Measurements from ENCODE around the gene REXO4.

REXO4 gene

DNA sequence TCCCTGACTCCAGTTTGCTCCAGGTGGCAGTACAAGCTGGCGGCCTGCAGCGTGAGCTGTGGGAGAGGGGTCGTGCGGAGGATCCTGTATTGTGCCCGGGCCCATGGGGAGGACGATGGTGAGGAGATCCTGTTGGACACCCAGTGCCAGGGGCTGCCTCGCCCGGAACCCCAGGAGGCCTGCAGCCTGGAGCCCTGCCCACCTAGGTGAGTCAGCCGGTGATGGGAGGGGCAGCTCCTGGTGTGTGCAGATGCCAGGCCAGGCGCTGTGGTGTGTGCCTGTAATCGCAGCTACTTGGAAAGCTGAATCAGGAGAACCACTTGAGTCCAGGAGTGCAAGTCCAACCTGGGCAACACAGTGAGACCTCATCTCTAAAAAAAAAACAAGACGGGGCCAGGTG, 31.9 kb upstream of the REXO4 start:
- DNase-seq = no peak

DNA sequence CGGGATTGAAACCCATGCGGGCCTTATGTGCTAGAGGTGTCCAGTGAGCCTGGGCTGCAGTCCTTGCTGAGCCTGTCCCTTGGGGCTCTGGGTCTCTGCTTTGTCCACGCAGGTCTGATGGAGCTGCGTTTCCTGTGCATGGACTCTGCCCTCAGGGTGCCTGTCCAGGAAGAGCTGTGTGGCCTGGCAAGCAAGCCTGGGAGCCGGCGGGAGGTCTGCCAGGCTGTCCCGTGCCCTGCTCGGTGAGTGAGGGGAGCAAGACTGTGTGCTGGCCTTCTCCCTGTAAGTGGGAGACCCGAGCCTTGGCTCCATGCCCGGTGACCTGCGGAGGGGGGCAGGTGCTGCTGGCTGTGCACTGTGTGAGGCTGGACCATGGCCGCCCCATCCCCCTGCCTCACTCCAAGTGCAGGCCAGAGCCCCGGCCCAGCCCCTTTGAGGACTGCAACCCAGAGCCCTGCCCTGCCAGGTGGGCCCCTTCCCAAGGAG, 30.7 kb upstream of the REXO4 start:
- no peak for DNase-seq

DNA sequence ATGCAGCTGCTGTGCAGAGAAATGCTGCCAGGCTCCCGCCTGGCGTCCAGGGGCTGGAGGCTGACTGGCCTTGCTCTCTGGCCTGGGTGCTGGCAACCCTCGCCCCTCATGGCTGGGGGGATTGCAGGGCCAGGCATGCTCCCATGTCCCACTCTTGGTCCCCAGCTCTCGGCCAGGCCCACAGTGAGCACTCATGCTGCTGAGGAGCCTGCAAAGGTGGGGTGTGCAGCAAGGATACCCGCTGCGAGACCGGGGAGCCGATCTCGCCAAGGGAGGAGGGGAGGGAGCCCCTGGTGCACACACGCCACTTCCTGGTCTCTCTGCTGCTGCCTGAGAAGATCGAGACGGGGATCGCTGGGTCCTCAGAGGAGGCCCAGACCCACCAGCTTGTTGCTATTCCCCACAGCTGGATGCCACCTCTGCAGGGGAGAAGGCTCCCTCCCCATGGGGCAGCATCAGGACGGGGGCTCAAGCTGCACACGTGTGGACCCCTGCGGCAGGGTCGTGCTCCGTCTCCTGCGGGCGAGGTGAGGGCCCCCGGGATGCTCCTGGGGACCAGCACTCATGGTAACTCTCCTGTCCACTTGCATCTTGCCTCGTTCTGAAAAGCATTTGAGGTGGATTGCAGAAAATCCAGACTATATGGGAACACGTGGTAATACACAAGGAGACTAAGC, 27.6 kb upstream of the REXO4 start:
- DNase-seq = no peak

DNA sequence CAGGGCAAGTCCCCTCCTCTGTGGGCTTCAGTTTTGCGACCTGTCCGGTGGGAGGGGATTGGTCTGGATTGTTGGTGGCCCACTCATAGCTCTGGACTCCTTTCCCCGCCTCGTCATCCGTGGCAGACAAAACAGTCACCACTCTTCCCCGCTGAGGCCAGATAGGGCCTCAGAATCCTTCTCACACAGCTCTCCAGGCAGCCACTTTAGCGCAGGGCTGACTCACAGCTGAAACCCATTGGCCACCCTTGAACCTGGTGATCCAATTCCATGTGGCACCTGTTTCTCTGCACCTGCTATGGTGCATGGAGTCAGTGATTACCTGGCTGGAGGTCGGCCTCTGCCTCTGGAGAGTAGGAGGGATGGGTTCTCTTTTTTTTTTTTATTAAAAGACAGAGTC, 26.2 kb upstream of the REXO4 start:
- no peak for DNase-seq

DNA sequence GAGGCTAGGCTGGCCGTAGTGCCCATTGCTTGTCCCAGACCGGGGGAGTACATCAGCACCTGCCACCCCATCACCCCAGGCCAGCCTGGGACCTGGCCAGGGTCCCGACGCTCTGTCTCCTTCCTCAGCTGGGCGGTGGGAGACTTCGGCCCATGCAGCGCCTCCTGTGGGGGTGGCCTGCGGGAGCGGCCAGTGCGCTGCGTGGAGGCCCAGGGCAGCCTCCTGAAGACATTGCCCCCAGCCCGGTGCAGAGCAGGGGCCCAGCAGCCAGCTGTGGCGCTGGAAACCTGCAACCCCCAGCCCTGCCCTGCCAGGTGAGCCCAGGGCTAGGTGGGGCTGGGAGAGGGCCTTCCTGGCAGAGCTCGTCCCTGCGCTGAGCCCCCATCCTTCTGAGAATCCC, 25.4 kb upstream of the REXO4 start:
- DNase-seq = no peak

DNA sequence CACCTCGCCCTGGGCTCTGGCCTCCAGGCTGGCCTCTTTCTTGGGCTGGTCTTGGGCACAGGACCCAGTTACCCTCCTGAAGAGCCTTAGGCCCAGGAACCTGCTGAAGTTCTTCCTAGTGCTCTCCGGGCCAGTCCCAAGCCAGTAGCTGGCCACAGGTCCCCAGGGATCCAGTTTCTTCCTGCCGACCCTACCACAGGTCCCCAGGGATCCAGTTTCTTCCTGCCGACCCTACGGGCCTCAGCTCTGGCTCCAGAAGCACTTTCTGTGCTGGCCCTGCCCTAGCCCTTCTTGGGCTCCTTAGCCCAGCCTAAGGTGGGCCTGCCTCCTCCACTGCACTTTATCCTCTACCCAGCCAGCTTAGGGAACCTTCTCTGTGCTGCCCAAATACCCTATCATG, 23.8 kb upstream of the REXO4 start:
- DNase-seq = no peak

DNA sequence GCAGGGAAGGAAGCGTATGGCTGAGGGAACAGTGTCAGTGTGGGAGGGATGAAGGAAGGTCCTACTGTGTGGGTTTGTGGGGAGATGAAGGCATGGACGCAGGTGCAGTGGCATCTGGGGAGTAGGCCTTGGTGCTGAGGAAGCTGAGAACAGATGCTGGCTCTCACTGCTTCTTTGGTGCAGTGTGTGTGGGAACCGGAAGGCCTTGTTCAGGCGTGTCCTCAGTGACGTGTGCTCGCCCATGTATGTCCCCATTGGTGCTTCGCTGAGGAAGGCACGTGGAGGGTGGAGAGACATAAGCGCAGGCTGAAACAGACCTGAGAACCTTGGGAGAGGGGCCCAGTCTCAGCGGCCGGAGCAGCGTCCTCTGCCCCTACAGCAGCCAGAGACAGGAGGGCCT, 23.1 kb upstream of the REXO4 start:
- no peak for DNase-seq

DNA sequence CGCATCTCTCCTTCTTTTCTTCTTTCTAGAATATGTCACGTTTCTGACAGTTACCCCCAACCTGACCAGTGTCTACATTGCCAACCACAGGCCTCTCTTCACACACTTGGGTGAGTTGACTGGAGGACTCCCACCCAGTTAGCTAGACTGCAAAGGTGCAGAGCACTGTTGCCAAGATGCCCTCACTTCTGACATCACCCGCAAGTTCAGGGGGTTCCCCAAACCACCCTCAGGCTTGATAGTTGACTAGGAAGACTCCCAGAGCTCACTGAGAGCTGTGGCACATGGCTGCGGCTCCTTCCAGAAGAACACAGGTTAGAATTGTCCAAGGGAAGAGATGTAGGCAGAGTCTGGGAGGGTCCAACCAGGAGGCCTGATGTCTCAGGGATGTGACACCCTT, 21.5 kb upstream of the REXO4 start:
- no peak for DNase-seq

DNA sequence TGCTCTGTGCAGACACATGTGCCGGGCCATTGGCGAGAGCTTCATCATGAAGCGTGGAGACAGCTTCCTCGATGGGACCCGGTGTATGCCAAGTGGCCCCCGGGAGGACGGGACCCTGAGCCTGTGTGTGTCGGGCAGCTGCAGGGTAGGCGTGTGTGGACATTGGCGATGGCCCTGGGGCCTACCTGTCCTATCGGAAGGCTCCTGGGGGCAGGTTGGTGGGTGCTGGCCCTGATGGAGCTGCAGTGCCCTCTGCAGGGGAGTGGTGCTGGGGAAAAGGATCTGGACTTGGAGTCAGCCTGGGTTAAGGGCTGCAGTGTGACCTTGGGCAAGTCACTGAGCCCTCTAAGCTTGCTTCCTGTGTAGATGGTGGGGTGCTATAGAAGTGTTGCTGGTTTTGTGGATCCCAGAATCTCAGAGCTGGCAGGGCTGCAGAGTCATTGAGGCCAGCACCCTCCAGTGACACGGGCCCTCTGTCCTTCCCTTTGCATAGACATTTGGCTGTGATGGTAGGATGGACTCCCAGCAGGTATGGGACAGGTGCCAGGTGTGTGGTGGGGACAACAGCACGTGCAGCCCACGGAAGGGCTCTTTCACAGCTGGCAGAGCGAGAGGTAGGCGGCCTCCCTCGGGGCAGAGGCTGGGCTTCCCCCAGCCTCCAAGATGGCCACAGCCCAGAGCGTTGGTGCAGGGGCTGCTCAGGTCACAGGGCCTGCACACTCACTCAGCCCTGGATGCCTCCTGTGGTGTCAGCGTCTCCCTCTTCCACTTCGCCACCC, 20.1 kb upstream of the REXO4 start:
- no peak for DNase-seq

DNA sequence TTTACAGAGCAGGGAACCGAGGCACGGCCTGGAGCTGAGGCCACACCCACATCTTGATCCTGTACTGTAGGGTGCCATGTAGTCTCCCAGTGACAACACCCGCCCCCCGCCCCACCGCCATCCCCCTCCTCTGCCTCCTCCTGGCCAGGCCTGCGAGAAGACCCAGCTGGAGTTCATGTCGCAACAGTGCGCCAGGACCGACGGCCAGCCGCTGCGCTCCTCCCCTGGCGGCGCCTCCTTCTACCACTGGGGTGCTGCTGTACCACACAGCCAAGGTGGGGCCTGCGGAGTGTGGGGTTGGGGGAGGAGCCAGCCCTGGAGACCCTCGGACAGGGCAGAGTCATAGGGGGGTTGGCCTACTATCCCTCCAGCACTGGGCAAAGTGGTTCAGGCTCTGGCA, 18.9 kb upstream of the REXO4 start:
- DNase-seq = no peak

DNA sequence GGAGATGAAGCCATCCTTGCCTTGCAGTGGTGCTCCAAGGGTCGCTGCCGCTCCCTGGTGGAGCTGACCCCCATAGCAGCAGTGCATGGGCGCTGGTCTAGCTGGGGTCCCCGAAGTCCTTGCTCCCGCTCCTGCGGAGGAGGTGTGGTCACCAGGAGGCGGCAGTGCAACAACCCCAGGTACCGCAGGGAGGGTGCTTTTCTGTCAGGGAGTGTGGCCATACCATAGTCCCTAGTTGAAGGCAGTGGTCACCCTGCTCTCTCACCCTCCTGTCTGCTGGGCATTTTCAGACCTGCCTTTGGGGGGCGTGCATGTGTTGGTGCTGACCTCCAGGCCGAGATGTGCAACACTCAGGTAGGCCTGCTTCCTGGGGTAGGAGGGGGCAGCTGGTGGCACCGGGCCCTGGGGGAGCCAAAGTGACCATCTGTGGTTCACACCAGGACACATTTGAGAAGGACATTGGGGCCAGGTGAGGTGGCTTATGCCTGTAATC, 15.6 kb upstream of the REXO4 start:
- no peak for DNase-seq

DNA sequence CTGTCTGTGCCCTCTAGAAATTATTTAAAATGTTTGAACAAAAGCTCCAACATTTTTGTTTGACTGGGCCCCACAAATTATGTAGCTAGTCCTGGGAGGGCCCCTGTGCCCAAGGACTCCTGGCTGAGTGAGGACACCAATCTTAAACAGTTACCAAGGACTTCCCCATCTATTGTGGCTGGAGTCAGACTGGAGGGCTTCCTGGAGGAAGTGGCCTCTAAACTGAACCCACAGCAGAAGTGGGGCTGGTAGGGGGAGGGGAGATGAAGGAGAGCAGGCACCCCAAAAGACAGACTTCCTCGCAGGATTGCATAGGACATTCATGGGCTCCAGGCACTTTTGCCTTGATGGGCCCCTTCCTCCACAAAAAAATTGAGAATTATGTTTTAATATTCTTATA, 12.4 kb upstream of the REXO4 start:
- DNase-seq = no peak

DNA sequence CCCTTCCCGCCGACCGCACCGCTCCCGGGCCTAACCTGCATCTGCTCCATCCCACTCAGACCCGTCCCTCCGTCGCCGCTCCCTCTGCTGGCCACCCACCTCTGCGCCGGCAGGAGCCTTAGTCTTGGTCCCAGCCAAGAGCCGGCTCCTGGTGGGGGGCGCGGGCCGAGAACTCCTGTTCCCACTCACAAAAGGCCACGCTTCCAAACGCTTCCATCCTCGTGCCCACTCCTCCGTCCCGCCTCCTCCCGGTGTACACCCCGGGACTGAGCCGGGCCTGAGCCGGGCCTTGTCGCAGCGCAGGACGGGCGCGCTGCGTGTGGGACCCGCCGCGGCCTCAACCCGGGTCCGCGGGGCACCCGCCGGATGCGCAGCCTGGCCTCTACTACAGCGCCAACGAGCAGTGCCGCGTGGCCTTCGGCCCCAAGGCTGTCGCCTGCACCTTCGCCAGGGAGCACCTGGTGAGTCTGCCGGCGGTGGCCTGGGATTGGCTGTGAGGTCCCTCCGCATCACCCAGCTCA, 11.9 kb upstream of the REXO4 start:
- peak; percentile 54 for DNase-seq

DNA sequence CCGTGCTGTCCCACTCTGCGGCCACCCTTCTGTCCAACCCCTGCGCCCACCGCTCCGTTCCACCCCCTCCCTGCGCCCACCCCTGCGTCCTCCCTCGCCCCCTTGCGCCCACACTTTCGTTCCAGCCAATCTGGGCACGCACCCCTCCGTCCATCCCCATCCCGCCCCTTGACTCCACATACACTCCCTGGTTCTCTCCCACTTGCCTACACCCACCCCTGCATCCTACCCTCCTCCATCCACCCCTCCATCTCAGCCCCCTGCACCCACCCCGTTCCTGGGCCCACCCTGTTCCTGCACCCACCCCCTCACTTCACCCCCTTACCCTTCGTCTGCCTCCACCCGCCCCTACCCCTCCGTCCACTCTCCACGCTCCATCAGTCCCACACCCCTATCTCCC, 11.4 kb upstream of the REXO4 start:
- no peak for DNase-seq

DNA sequence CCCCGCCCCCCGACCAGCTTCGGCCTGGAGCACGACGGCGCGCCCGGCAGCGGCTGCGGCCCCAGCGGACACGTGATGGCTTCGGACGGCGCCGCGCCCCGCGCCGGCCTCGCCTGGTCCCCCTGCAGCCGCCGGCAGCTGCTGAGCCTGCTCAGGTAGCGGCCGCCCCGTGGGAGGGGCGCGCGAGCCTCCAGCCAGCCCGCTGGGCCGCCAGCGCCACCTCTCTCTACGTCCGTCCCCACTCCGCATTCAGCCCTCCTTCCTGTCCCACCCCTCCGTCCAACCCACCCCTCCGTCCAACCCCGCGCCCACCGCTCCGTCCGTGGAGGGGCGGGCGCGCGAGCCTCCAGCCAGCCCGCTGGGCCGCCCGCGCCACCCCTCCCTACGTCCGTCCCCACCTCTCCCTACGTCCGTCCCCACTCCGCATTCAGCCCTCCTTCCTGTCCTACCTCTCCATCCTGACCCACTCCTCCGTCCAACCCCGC, 10.8 kb upstream of the REXO4 start:
- DNase-seq = peak; percentile 46

DNA sequence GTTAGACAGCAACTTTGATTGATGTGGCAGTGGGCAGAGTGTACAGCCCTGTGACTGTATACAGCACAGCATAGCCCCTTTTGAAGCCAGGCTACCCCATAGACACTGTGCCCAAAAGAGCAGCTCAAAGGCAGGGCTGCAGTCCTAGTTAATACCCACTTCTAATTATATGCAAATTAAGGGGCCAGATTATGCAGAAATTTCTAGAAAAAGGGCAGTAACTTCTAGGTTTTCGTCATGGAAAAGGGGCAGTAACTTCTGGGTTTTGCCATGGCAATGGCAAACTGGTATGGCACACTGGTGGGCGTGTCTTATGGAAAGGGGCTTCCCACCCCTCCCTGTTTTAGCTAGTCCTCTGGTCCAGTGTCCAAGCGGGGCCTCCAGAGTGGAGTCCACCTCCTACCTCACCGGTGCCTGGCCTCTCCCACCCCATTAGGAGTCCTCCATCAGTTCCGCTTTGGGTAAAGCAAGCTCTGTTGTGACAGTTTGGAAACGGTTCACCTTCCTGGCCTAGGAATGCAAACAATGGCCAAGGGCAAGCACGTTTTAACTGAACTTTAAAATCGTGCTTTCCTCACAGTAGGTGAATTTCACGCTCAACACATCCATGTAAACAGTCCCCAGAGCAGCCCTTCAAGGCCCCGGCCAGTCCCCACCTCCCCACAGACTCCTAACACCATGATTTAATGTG, 10.0 kb upstream of the REXO4 start:
- DNase-seq = no peak

DNA sequence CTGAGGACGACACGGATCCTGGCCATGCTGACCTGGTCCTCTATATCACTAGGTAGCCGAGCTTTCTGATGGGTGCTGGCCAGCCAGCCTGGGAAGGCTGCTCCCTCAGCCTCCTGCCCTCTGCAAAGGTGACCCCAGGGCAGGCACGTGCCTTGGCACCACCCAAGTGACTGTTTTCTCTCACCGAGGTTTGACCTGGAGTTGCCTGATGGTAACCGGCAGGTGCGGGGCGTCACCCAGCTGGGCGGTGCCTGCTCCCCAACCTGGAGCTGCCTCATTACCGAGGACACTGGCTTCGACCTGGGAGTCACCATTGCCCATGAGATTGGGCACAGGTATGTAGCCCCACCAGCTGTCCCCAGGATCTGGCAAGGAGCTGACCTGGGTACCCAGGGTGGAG, 8.2 kb upstream of the REXO4 start:
- DNase-seq = no peak

DNA sequence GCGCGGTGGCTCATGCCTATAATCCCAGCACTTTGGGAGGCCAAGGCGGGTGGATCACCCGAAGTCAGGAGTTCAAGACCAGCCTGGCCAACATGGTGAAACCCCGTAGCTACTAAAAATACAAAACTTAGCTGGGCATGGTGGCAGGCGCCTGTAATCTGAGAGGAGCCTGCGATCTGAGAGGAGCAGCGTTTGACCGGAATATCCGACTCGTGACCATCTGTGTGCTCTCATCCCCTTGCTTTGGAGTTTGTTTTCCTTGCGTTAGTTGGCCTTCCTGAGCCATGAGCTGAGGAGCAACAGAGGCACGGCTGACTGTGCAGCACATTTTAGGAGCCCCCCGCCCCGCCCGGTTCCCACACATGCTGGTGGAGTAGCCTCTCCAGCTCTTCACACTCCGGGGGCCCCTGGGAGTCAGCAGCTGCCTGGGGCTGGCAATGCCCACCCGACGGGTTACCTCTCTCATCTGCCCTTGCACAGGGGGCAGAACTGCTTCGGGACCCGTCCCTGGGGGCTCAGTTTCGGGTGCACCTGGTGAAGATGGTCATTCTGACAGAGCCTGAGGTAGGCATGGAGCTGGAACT, 7.3 kb upstream of the REXO4 start:
- no peak for DNase-seq

DNA sequence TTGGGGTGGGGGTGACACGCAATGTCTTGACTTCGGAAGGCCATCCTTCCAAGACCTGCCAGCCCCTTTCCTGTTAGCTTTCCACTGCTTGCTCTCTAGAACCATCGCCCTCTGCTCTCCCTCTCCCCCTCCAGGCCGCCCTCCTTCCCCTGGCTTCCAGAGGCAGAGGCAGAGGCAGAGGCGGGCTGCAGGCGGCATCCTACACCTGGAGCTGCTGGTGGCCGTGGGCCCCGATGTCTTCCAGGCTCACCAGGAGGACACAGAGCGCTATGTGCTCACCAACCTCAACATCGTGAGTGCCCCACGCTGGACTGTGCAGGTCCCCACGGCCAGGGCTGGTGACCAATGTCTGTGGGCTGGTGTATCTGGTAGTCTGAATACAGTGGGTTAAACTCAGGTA, 6.4 kb upstream of the REXO4 start:
- no peak for DNase-seq

DNA sequence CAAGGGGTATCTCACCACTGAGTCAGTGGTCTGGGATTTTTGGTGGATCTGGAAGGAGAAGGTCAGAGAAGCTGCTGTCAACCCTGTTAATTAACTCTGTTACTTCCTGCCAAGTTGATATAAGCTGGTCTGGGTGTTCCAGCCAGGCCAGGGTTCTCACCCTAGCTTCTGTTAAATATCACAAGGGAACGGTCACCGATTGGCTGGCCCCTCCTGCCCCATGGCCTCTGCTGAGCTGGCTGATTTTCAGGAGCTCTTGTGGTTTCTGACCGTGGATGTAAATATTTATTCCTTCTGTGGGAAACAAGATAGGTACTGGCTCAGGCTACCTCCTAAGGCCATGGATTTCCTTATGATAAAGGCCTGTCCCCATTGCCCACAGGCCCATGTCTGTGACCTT, 5.4 kb upstream of the REXO4 start:
- no peak for DNase-seq

DNA sequence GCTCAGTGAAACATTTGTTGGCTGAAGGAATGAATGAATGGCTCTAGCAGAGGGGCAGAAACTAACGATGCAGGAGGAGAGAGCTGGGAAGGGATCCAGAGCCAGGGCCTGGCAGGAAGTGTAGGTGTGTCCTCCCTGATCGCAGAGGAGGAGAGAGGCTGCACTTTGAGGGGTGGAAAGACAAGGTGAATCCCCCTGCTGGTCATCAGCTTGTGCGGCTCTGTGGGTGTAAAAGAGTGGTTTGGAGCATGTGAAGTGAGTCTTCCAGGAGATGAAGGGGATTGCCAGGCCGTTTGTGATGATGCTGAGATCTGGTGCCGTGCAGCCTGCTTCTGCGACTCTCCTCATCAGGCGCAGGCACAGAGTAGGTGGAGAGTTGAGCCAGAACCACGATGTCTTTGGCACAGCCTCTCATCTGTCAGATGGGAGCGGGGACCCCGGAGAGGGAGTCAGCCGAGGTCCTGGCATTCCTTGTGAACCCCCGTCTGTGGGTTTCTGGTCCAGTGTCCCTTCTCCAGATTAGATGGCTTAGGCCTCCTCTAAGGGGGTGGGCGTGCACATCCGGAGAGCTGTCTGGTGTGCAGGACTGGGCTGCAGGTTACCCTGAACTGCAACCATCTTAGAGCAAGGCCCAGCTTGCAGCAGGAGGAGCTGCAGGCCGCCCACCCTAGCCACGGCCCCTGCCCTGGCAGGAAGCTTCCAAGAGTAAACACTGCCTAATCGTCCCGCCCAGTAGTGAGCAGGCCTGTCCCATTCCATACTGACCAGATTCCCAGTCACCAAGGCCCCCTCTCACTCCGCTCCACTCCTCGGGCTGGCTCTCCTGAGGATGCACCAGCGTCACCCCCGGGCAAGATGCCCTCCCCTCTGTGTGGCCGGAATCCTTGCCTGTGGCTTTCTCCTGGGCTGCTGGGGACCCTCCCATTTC, 4.1 kb upstream of the REXO4 start, which contains the start of gene ADAMTS13:
Gene ADAMTS13 (plus strand): TSS at position 753 of the 928 bp plus-strand sequence. CDS start 77 bp downstream, at position 830.
- DNase-seq = no peak

DNA sequence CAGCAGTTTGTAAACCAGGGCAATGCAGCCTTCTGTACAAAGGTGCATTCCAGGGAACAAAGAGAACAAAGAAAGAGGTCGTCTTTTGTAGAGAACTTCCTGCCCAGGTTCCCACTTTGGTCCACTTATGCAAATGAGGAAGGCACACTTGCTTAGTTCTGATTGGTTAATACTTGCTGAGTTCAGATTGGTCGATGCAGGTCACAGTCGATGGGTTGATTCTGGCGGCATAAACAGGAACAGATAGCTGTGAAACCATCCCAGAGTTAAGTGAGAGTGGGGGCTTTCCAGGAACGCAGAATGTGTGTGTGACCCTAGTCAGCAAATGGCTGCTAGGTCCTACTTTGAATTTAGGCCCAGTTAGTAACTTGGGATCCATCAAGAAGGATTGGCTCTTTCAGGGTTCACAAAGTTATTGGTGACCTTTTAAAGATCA, 2.6 kb upstream of the REXO4 start:
- DNase-seq = no peak
